Fibroblast of lung (primary cell): Measurements from ENCODE around the gene HK2. TPM values are rescaled to one million over a fixed set of nuclear protein-coding genes. Genes with fewer than 3 reads are reported as not detected.
A peak's percentile ranks its signal among the peaks of the same experiment; 100 is the strongest.

Experiments
- DNase-seq, 2 donors: peaks; one replicate each; pipeline versions ENCODE4 v3.0.0 to v3.0.0-alpha.2; 2010; ENCODE audit warnings: low read depth in 2 of 2
- H2AFZ ChIP-seq: 2 replicates; pipeline ENCODE4 v1.5.1; 2012; ENCODE audit warnings: low read length, control low read depth, inconsistent platforms
- H3K27ac ChIP-seq: 2 replicates; pipeline ENCODE4 v1.5.1; 2011; ENCODE audit warnings: low read length, control low read depth; ENCODE audit not compliant: insufficient read depth
- H3K27me3 ChIP-seq: 2 replicates; pipeline ENCODE4 v1.5.1; 2011; ENCODE audit warnings: mild to moderate bottlenecking, low read length; ENCODE audit not compliant: control insufficient read depth, insufficient read depth
- H3K36me3 ChIP-seq: 2 replicates; pipeline ENCODE4 v1.5.1; 2011; ENCODE audit warnings: low read length; ENCODE audit not compliant: control insufficient read depth, insufficient read depth
- H3K4me1 ChIP-seq: 2 replicates; pipeline ENCODE4 v1.5.1; 2011; ENCODE audit warnings: low read length; ENCODE audit not compliant: control insufficient read depth, insufficient read depth; ENCODE audit errors: extremely low read depth
- H3K4me2 ChIP-seq: 2 replicates; pipeline ENCODE4 v1.5.1; 2011; ENCODE audit warnings: low read length, control low read depth; ENCODE audit not compliant: insufficient read depth; ENCODE audit errors: extremely low read depth
- H3K4me3 ChIP-seq, 4 experiments: fragments of 200-600 bp in 1 of 4; sonication (generic) in 1 of 4; replicated peaks in 1 of 4; 2 replicates each; pipeline ENCODE4 v1.5.1; 2011 to 2016; ENCODE audit warnings: low read length in 4 of 4, low read depth in 3 of 4, mild to moderate bottlenecking in 3 of 4, control low read depth in 2 of 4, inconsistent platforms in 1 of 4, mixed read lengths in 1 of 4; ENCODE audit not compliant: insufficient read depth in 1 of 4; ENCODE audit errors: control extremely low read depth in 1 of 4
- H3K79me2 ChIP-seq: 2 replicates; pipeline ENCODE4 v1.5.1; 2012; ENCODE audit warnings: mild to moderate bottlenecking, low read length, inconsistent platforms; ENCODE audit not compliant: control insufficient read depth, insufficient read depth
- H3K9ac ChIP-seq: 2 replicates; pipeline ENCODE4 v1.5.1; 2011; ENCODE audit warnings: mild to moderate bottlenecking, low read length, control low read depth; ENCODE audit not compliant: insufficient read depth
- H3K9me3 ChIP-seq: 2 replicates; pipeline ENCODE4 v1.5.1; 2012; ENCODE audit warnings: low read depth, low read length; ENCODE audit not compliant: control insufficient read depth, insufficient read depth
- H4K20me1 ChIP-seq: 2 replicates; pipeline ENCODE4 v1.5.1; 2011; ENCODE audit warnings: low read length; ENCODE audit not compliant: control insufficient read depth, insufficient read depth; ENCODE audit errors: extremely low read depth
- EZH2 ChIP-seq: IDR thresholded peaks from 2 replicates; pipeline ENCODE4 v1.5.1; 2012; ENCODE audit warnings: low read length, control low read depth, mild to moderate bottlenecking; ENCODE audit errors: missing control alignments
- polyA plus RNA-seq, 2 donors: library from polyadenylated mRNA; depleted of rRNA in 1 of 2; stranded (reverse) in 1 of 2; unstranded in 1 of 2; fragments of >200 nt; gene quantifications; 2 replicates each; pipeline ENCODE4 v1.2.1, GENCODE V29; 2011 to 2012; ENCODE audit warnings: missing spikeins in 1 of 2
- total RNA-seq: library from RNA; depleted of rRNA; stranded (reverse); fragments of >200 nt; gene quantifications from 2 replicates; pipeline ENCODE4 v1.2.1, GENCODE V29; 2014
- TF ChIP-seq, protein P1 (sequence below), 2 donors: IDR thresholded peaks in 1 of 2; conservative IDR thresholded peaks in 1 of 2; 1 replicate in 1 of 2; 2 replicates in 1 of 2; pipeline ENCODE4 v1.5.1; 2011 to 2012; ENCODE audit warnings: low read length in 2 of 2, control low read depth in 1 of 2, inconsistent platforms in 1 of 2, low read depth in 1 of 2, mild to moderate bottlenecking in 1 of 2

Gene HK2
- total and polyA plus RNA-seq, 2 donors (not counting 1 experiment from before 2014, with no cell fraction given) = 15.7 to 19.3 TPM

DNA sequence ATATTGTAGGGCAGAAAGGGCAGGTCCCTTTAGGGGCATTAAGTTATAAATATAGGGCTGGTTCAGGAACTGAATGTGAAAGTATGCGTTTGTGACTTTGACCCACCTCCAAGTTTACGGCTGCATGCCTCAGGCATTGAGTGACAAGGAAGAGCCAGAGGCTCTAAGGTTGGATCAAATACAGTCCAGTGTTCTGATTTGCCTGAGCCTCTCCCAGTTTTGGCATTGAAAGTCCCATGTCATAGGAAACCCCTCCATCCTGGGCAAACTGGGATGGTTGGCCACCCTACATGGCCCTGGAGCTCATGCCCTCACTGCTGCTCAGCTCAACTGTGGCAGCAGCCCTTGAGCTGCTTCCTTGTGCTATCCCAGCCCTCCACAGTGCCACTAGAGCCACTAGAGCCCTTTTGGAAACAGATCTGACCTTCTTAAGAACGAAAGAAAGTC, 29.9 kb downstream of the HK2 start:
- no peak overlapping the region for H3K4me2 ChIP-seq
- H3K4me1 ChIP-seq = peaks cover 8% of the 10 kb centered on the region
- no peak overlapping the region for H2AFZ ChIP-seq
- H3K9ac ChIP-seq = no peak overlapping the region
- no peaks in the 10 kb centered on the region for H3K27me3 ChIP-seq
- no peak for DNase-seq
- TF ChIP-seq, protein P1, sequence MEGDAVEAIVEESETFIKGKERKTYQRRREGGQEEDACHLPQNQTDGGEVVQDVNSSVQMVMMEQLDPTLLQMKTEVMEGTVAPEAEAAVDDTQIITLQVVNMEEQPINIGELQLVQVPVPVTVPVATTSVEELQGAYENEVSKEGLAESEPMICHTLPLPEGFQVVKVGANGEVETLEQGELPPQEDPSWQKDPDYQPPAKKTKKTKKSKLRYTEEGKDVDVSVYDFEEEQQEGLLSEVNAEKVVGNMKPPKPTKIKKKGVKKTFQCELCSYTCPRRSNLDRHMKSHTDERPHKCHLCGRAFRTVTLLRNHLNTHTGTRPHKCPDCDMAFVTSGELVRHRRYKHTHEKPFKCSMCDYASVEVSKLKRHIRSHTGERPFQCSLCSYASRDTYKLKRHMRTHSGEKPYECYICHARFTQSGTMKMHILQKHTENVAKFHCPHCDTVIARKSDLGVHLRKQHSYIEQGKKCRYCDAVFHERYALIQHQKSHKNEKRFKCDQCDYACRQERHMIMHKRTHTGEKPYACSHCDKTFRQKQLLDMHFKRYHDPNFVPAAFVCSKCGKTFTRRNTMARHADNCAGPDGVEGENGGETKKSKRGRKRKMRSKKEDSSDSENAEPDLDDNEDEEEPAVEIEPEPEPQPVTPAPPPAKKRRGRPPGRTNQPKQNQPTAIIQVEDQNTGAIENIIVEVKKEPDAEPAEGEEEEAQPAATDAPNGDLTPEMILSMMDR (conservative IDR thresholded peaks at IDR 0.05 in 1 of 2, IDR thresholded peaks at IDR 0.05 in 1 of 2; ENCODE audit: low read depth in 1 of 2, low read length in 2 of 2) = no peak
- TF ChIP-seq EZH2 = no peak
- H4K20me1 ChIP-seq = no peaks in the 10 kb centered on the region
- H3K27ac ChIP-seq = no peak overlapping the region
- no peak overlapping the region for H3K4me3 ChIP-seq
- H3K79me2 ChIP-seq = peaks cover 5% of the 10 kb centered on the region
- no peaks in the 10 kb centered on the region for H3K36me3 ChIP-seq
- no peaks in the 10 kb centered on the region for H3K9me3 ChIP-seq

DNA sequence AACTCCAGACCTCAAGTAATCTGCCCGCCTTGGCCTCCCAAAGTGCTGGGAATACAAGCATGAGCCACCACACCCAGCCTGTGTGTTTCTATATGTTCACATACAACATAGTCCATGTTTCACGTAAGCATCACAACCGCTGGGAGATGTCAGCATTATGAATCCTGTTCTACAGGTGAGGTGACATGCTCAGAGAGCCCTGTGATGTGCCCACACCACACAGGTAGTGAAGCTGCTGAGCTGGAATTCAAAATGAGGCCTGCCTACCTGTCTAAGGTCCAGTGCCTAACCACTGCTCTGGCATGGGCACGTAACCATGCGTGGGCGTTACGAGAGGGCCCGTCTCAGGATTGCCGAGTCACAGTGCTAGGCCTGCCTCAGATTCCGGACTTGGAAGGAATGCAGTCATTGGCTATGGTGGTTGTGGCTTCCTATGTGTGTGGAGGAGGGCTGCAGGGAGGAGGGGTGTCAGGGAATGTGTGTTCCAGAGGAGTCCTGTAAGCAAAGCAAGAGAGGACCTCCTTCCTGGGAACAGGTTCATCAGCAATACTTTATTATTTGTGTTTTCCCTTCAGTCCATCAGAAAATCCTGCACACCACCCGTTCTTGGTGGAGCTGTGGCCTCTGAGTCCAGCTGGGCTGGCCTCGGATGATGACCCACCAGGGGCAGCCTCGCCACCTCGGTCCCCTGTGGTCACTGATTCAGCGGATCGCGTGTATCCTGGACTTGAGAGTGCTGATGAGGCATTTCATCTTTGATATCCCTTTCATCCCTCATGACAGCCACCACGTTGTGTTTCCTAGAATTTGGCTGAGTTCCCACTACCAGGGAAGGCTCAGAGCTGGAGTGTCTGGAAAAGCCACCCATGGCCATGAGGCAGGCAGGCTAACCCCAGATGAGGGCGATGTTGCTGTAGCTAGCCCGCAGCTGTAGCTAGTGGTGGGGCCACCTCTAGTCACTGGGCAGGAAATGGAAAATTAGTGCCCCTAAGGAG, 31.1 kb downstream of the HK2 start:
- Histone ChIP-seq H2AFZ (no peak overlapping the region), H3K27me3 (no peaks in the 10 kb centered on the region), H3K4me3 (no peak overlapping the region), H3K79me2 (peaks cover 5% of the 10 kb centered on the region), H3K9ac (no peak overlapping the region), H3K36me3 (no peaks in the 10 kb centered on the region), H3K9me3 (no peaks in the 10 kb centered on the region), H3K27ac (no peak overlapping the region), H3K4me1 (peaks cover 8% of the 10 kb centered on the region), H4K20me1 (no peaks in the 10 kb centered on the region), H3K4me2 (no peak overlapping the region)
- no peak for TF ChIP-seq EZH2
- TF ChIP-seq, protein P1 (conservative IDR thresholded peaks at IDR 0.05 in 1 of 2, IDR thresholded peaks at IDR 0.05 in 1 of 2; ENCODE audit: low read depth in 1 of 2, low read length in 2 of 2) = peak in 1 of 2 donors; percentile 9
- DNase-seq = peak in 1 of 2 donors; percentile 80

DNA sequence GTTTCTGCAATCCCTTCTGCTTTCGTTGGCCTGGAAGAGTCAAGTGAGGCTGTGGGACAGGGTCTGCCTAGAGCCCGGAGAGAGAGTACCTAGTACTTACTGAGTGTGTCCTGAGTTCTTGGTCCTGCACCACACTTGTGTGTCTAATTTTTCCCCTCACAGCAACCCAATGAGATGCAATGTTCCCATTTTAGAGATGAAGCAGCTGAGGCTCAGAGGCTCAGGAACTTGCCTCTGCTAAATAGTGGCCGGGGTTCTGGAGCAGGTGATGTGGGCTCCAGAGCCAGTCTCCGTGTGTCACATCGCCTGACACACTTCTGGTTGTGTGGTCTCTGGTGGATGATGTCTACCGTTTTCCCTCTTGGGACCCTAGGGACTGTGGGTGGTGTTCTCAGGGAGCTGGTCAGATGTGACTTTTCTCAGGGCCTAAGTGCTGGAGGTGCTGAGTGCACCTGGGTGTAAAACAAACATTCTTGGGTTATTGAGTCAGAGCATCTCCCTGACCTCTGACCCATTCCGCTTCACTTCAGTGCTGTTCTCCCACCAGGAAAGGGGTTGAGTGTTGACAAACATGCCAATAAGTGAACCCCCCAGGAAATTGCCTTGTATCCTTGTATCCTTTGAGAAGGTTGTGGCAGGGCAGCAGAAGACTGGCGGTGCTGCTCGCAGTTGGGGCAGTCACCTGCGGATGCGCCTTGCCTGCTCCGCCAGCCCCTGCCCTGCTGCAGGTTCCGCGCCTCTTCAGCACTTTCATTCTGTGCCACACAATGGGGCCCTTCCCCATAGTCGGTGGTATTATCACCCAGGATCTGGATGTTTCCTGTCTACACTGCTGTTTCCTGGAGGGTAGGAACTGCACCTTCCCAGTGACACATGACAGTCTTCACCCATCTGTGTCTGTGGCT, 32.1 kb downstream of the HK2 start:
- Histone ChIP-seq H3K4me2 (no peak overlapping the region), H3K27ac (no peak overlapping the region), H3K27me3 (no peaks in the 10 kb centered on the region), H3K4me3 (no peak overlapping the region), H3K36me3 (no peaks in the 10 kb centered on the region), H3K4me1 (peaks cover 8% of the 10 kb centered on the region), H3K79me2 (peaks cover 5% of the 10 kb centered on the region), H4K20me1 (no peaks in the 10 kb centered on the region), H3K9ac (no peak overlapping the region), H3K9me3 (no peaks in the 10 kb centered on the region), H2AFZ (no peak overlapping the region)
- TF ChIP-seq, protein P1 (conservative IDR thresholded peaks at IDR 0.05 in 1 of 2, IDR thresholded peaks at IDR 0.05 in 1 of 2; ENCODE audit: low read depth in 1 of 2, low read length in 2 of 2) = no peak
- TF ChIP-seq EZH2 = no peak
- DNase-seq = no peak
